H1 (cell line): Measurements from ENCODE around the gene COL8A1. TPM values are rescaled to one million over a fixed set of nuclear protein-coding genes. Genes with fewer than 3 reads are reported as not detected.

Experiments used
- CTCF ChIA-PET: fragments of 300-600 bp; sonication (Branson Sonifier 250); formaldehyde crosslinking; loops from one replicate; lab custom pipeline; 2021; ENCODE audit not compliant: partially characterized antibody; lab: Charles Lee
- POLR2A ChIA-PET: fragments of 300-600 bp; sonication (Branson Sonifier 250); formaldehyde crosslinking; loops from one replicate; lab custom pipeline; 2021; ENCODE audit warnings: inconsistent platforms; ENCODE audit not compliant: partially characterized antibody; lab: Charles Lee
- DNase-seq, 2 experiments: peaks; one replicate each; pipeline versions ENCODE4 v3.0.0 to v3.0.0-alpha.2; 2010 to 2022; ENCODE audit warnings: low spot score in 2 of 2, low read depth in 1 of 2, mixed read lengths in 1 of 2
- FAIRE-seq: peaks from 2 replicates; lab custom pipeline; 2011; peaks lifted over from hg19 to GRCh38; lab: Jason Lieb, UNC
- H2AFZ ChIP-seq: 2 replicates; pipeline ENCODE4 v1.8.1; 2012; ENCODE audit warnings: low read length, inconsistent platforms
- H2AK5ac ChIP-seq: 2 replicates; pipeline ENCODE4 v1.6.1; 2013; ENCODE audit warnings: low read depth, low read length
- H2BK120ac ChIP-seq: replicated peaks from 2 replicates; pipeline ENCODE3; 2013; ENCODE audit warnings: low read depth, low read length, inconsistent platforms
- H2BK12ac ChIP-seq: 2 replicates; pipeline ENCODE4 v1.6.1; 2013; ENCODE audit warnings: low read depth, low read length
- H2BK15ac ChIP-seq: 2 replicates; pipeline ENCODE4 v1.6.1; 2013; ENCODE audit warnings: low read length
- H2BK20ac ChIP-seq: 2 replicates; pipeline ENCODE4 v1.6.1; 2013; ENCODE audit warnings: low read length
- H2BK5ac ChIP-seq: 2 replicates; pipeline ENCODE4 v1.6.1; 2013; ENCODE audit warnings: low read depth, low read length
- H3K14ac ChIP-seq: 2 replicates; pipeline ENCODE4 v1.6.1; 2013; ENCODE audit warnings: inconsistent platforms; ENCODE audit not compliant: insufficient read length
- H3K18ac ChIP-seq: 2 replicates; pipeline ENCODE4 v1.6.1; 2013; ENCODE audit warnings: low read length; ENCODE audit errors: extremely low read depth
- H3K23ac ChIP-seq: 2 replicates; pipeline ENCODE4 v1.6.1; 2013; ENCODE audit warnings: inconsistent platforms; ENCODE audit not compliant: insufficient read length
- H3K23me2 ChIP-seq: 2 replicates; pipeline ENCODE4 v1.6.1; 2013; ENCODE audit warnings: low read depth, low read length
- H3K27ac ChIP-seq: 2 replicates; pipeline ENCODE4 v1.6.1; 2011; ENCODE audit warnings: low read depth, low read length, inconsistent platforms
- H3K27me3 ChIP-seq, 4 experiments: replicated peaks in 1 of 4; 1 replicate in 1 of 4; 2 replicates in 3 of 4; pipeline versions ENCODE4 v1.6.1 to v1.8.1; 2011 to 2013; ENCODE audit warnings: low read length in 3 of 4, mild to moderate bottlenecking in 3 of 4, inconsistent platforms in 2 of 4, mixed read lengths in 2 of 4, moderate library complexity in 1 of 4; ENCODE audit not compliant: control insufficient read depth in 3 of 4, insufficient read depth in 3 of 4; ENCODE audit errors: extremely low read depth in 1 of 4
- H3K36me3 ChIP-seq, 4 experiments: 2 replicates each; pipeline versions ENCODE4 v1.6.1 to v1.8.1; 2011 to 2013; ENCODE audit warnings: mild to moderate bottlenecking in 4 of 4, low read length in 3 of 4, moderate library complexity in 2 of 4, control low read depth in 1 of 4, inconsistent platforms in 1 of 4; ENCODE audit not compliant: insufficient read depth in 4 of 4, control insufficient read depth in 2 of 4
- H3K4ac ChIP-seq: replicated peaks from 2 replicates; pipeline ENCODE3; 2013; ENCODE audit warnings: low read length, low read depth, mixed read lengths, inconsistent platforms; ENCODE audit not compliant: insufficient read length
- H3K4me1 ChIP-seq, 4 experiments: replicated peaks in 1 of 4; 1 replicate in 1 of 4; 2 replicates in 3 of 4; pipeline versions ENCODE4 v1.6.1 to v1.8.1; 2011 to 2013; ENCODE audit warnings: low read length in 3 of 4, inconsistent platforms in 2 of 4, mixed read lengths in 1 of 4; ENCODE audit not compliant: insufficient read depth in 4 of 4, control insufficient read depth in 3 of 4
- H3K4me2 ChIP-seq, 2 experiments: 2 replicates each; pipeline versions ENCODE4 v1.6.1 to v1.8.1; 2011 to 2013; ENCODE audit warnings: low read depth in 2 of 2, low read length in 2 of 2, control low read depth in 1 of 2, inconsistent platforms in 1 of 2, mild to moderate bottlenecking in 1 of 2; ENCODE audit not compliant: insufficient read depth in 1 of 2
- H3K4me3 ChIP-seq, 4 experiments: fragments of 200-600, 300-600 bp in 1 of 4; sonication (generic), shearing (Covaris generic), sonication (Bioruptor Twin) in 1 of 4; 2 replicates each; pipeline versions ENCODE4 v1.5.1 to v1.8.1; 2011 to 2016; ENCODE audit warnings: low read length in 4 of 4, low read depth in 3 of 4, control low read depth in 2 of 4, inconsistent platforms in 2 of 4, mild to moderate bottlenecking in 2 of 4, mixed read lengths in 1 of 4, moderate library complexity in 1 of 4; ENCODE audit not compliant: insufficient read depth in 2 of 4; ENCODE audit errors: extremely low read depth in 1 of 4
- H3K56ac ChIP-seq: replicated peaks from 2 replicates; pipeline ENCODE3; 2013; ENCODE audit warnings: low read depth, mild to moderate bottlenecking, mixed read lengths, low read length, inconsistent platforms; ENCODE audit not compliant: insufficient read length
- H3K79me1 ChIP-seq: 2 replicates; pipeline ENCODE4 v1.6.1; 2013; ENCODE audit warnings: low read depth, low read length, control low read depth
- H3K79me2 ChIP-seq, 2 experiments: 2 replicates each; pipeline versions ENCODE4 v1.6.1 to v1.8.1; 2012 to 2013; ENCODE audit warnings: low read length in 2 of 2, mild to moderate bottlenecking in 2 of 2, inconsistent platforms in 1 of 2; ENCODE audit not compliant: insufficient read depth in 2 of 2, control insufficient read depth in 1 of 2
- H3K9ac ChIP-seq, 4 experiments: replicated peaks in 1 of 4; 1 replicate in 1 of 4; 2 replicates in 3 of 4; pipeline versions ENCODE4 v1.6.1 to v1.8.1; 2011 to 2013; ENCODE audit warnings: low read depth in 3 of 4, low read length in 3 of 4, control low read depth in 2 of 4, mild to moderate bottlenecking in 2 of 4, moderate library complexity in 2 of 4, inconsistent platforms in 1 of 4; ENCODE audit errors: extremely low read depth in 1 of 4
- H3K9me3 ChIP-seq, 2 experiments: 2 replicates each; pipeline versions ENCODE4 v1.6.1 to v1.8.1; 2012 to 2013; ENCODE audit warnings: mild to moderate bottlenecking in 2 of 2, moderate library complexity in 2 of 2, control low read depth in 1 of 2, inconsistent platforms in 1 of 2, low read depth in 1 of 2, low read length in 1 of 2, mixed read lengths in 1 of 2; ENCODE audit not compliant: insufficient read depth in 2 of 2
- H4K20me1 ChIP-seq, 2 experiments: replicated peaks in 1 of 2; 2 replicates each; pipeline versions ENCODE3 to v1.8.1; 2011 to 2013; ENCODE audit warnings: inconsistent platforms in 2 of 2, low read length in 2 of 2, mild to moderate bottlenecking in 1 of 2; ENCODE audit not compliant: insufficient read depth in 2 of 2, control insufficient read depth in 1 of 2
- H4K5ac ChIP-seq: 2 replicates; pipeline ENCODE4 v1.6.1; 2013; ENCODE audit warnings: low read length, low read depth, mixed read lengths, inconsistent platforms; ENCODE audit not compliant: insufficient read length
- H4K8ac ChIP-seq: 2 replicates; pipeline ENCODE4 v1.8.0; 2013; ENCODE audit warnings: mild to moderate bottlenecking, moderate library complexity, low read length, inconsistent platforms; ENCODE audit not compliant: insufficient read depth; ENCODE audit errors: extremely low read depth
- H4K91ac ChIP-seq: replicated peaks from 2 replicates; pipeline ENCODE3; 2013; ENCODE audit warnings: low read length, mixed read lengths, inconsistent platforms; ENCODE audit not compliant: insufficient read length
- SP2 ChIP-seq: IDR thresholded peaks from 2 replicates; pipeline ENCODE4 v1.6.1; 2012; ENCODE audit warnings: mild to moderate bottlenecking, low read length, inconsistent platforms
- WGBS, 2 experiments: shearing (Covaris generic) in 1 of 2; methylation state at CpG; one replicate each; pipeline versions ENCODE4 v1.1.6 to v1.1.7; 2013 to 2015; ENCODE audit warnings: low lambda C conversion rate in 2 of 2, mixed read lengths in 2 of 2, inconsistent platforms in 1 of 2, low coverage in 1 of 2, missing lambda C conversion rate in 1 of 2; ENCODE audit not compliant: insufficient replicate concordance in 2 of 2, insufficient coverage in 1 of 2, insufficient read length in 1 of 2; ENCODE audit errors: extremely low coverage in 1 of 2, missing lambda C conversion rate in 1 of 2; 5-methylcytosine and 5-hydroxymethylcytosine counted together
- polyA plus RNA-seq, 7 experiments: library from polyadenylated mRNA; depleted of rRNA in 3 of 7; stranded (reverse) in 5 of 7; unstranded in 2 of 7; fragments of >200 nt in 5 of 7; fragments of 200-250 nt in 2 of 7; gene quantifications; 1 replicate in 5 of 7; 2 replicates in 1 of 7; 4 replicates in 1 of 7; pipeline versions ENCODE4 v1.2.1 to v1.2.3, GENCODE V29; 2011 to 2013; ENCODE audit warnings: missing spikeins in 2 of 7, mixed read lengths in 2 of 7
- total RNA-seq: library from RNA; stranded (reverse); fragmentation: NEBNext Ultra II Directional; extraction: Animal tissue kit (Norgen Biotek cat#: 25700); gene quantifications from 2 replicates; pipeline ENCODE4 v1.2.1, GENCODE V29; 2021

COL8A1 gene
- total and polyA plus RNA-seq, 2 of the 8 experiments (the other 6 are each of a cell fraction or from before 2014, with no cell fraction given): 0.21 to 1.2 TPM

GRCh38 chr3:99625643-99626416 is 12.6 kb upstream of the COL8A1 start:
- no peaks in the 10 kb centered on the region for H3K27me3 ChIP-seq
- no peak overlapping the region for H2AFZ ChIP-seq
- H3K9ac ChIP-seq: no peak overlapping the region
- H4K20me1 ChIP-seq: no peaks in the 10 kb centered on the region
- no peak overlapping the region for H3K14ac ChIP-seq
- H3K56ac ChIP-seq: no peak overlapping the region
- H2AK5ac ChIP-seq: no peak overlapping the region
- no peak for FAIRE-seq
- no peak overlapping the region for H4K91ac ChIP-seq
- H3K79me2 ChIP-seq: no peaks in the 10 kb centered on the region
- no peak overlapping the region for H3K18ac ChIP-seq
- ChIA-PET POLR2A (no interaction called here), CTCF (interaction anchor here (0.6 to 1.8 kb wide), 6 partner anchors 10 to 126 kb away, joined by 3 to 4 read pairs (median 4); no protein-coding TSS in a partner anchor)
- no peak overlapping the region for H4K5ac ChIP-seq
- H3K27ac ChIP-seq: no peak overlapping the region
- WGBS, 2 experiments: 91% methylated on average over 4 of the region's 4 CpGs; no CpG with 5 or more reads in 1 of the 2 experiments
- no peak overlapping the region for H3K4me2 ChIP-seq
- H2BK15ac ChIP-seq: no peak overlapping the region
- H3K4me1 ChIP-seq: no peaks in the 10 kb centered on the region
- H2BK12ac ChIP-seq: no peak overlapping the region
- no peaks in the 10 kb centered on the region for H3K36me3 ChIP-seq
- no peak overlapping the region for H3K4me3 ChIP-seq
- no peaks in the 10 kb centered on the region for H3K79me1 ChIP-seq
- no peak overlapping the region for H2BK5ac ChIP-seq
- H2BK120ac ChIP-seq: no peak overlapping the region
- no peak overlapping the region for H3K23ac ChIP-seq
- no peak overlapping the region for H2BK20ac ChIP-seq
- H3K9me3 ChIP-seq: no peaks in the 10 kb centered on the region
- H3K23me2 ChIP-seq: no peaks in the 10 kb centered on the region
- H3K4ac ChIP-seq: no peak overlapping the region
- no peak overlapping the region for H4K8ac ChIP-seq
- no peak for DNase-seq
- no peak for TF ChIP-seq SP2
